ENCODE measurements around the gene PPBP.
"Not testable (repeated sequence)": the region's sequence is repeated elsewhere in the genome, so short reads cannot be mapped to it uniquely, and the experiment has no call there.

PPBP gene

GRCh38 chr4:73992050-73992449 is 4.1 kb upstream of the PPBP start:
- DNase-seq (ENCODE audit: low read depth) = no peak

GRCh38 chr4:73991742-73992000 is 3.7 kb upstream of the PPBP start:
- DNase-seq (ENCODE audit: low read depth) = no peak

- DNase-seq (ENCODE audit: low read depth) = no peak
Observed at GRCh38 chr4:73990988-73991741, 3.2 kb upstream of the PPBP start.

- DNase-seq (ENCODE audit: low read depth) = no peak
Observed at GRCh38 chr4:73989928-73990327, 1.9 kb upstream of the PPBP start.

GRCh38 chr4:73989031-73989430 is 1.0 kb upstream of the PPBP start:
- DNase-seq (ENCODE audit: low read depth) = no peak

GRCh38 chr4:73985528-73985852 is 2.5 kb downstream of the PPBP start:
- no peak for DNase-seq (ENCODE audit: low read depth)

GRCh38 chr4:73984736-73985527 is 3.1 kb downstream of the PPBP start:
- DNase-seq (ENCODE audit: low read depth) = no peak

- DNase-seq (ENCODE audit: low read depth) = not testable (repeated sequence)
Observed at GRCh38 chr4:73981175-73981574, 6.8 kb downstream of the PPBP start.

GRCh38 chr4:73979407-73979957 is 8.5 kb downstream of the PPBP start:
- DNase-seq (ENCODE audit: low read depth) = no peak

- DNase-seq (ENCODE audit: low read depth) = no peak
Observed at GRCh38 chr4:73978886-73979285, 9.1 kb downstream of the PPBP start.

- no peak for DNase-seq (ENCODE audit: low read depth)
Observed at GRCh38 chr4:73976716-73977115, 11.3 kb downstream of the PPBP start.

GRCh38 chr4:73976217-73976616 is 11.8 kb downstream of the PPBP start:
- DNase-seq (ENCODE audit: low read depth) = no peak

- DNase-seq (ENCODE audit: low read depth) = no peak
Observed at GRCh38 chr4:73974352-73974751, 13.6 kb downstream of the PPBP start.

- no peak for DNase-seq (ENCODE audit: low read depth)
Observed at GRCh38 chr4:73970945-73971344, 17.0 kb downstream of the PPBP start.

GRCh38 chr4:73970011-73970410 is 18.0 kb downstream of the PPBP start:
- DNase-seq (ENCODE audit: low read depth) = no peak

GRCh38 chr4:73967866-73968265 is 20.1 kb downstream of the PPBP start:
- no peak for DNase-seq (ENCODE audit: low read depth)

- DNase-seq (ENCODE audit: low read depth) = no peak
Observed at GRCh38 chr4:73964862-73965611, 23.0 kb downstream of the PPBP start.

GRCh38 chr4:73962724-73963123 is 25.3 kb downstream of the PPBP start:
- no peak for DNase-seq (ENCODE audit: low read depth)

GRCh38 chr4:73959041-73959440 is 28.9 kb downstream of the PPBP start:
- not testable (repeated sequence) for DNase-seq (ENCODE audit: low read depth)

- DNase-seq (ENCODE audit: low read depth) = no peak
Observed at GRCh38 chr4:73952352-73952751, 35.6 kb downstream of the PPBP start.

GRCh38 chr4:73950376-73950920 is 37.5 kb downstream of the PPBP start:
- DNase-seq (ENCODE audit: low read depth) = not testable (repeated sequence)

- no peak for DNase-seq (ENCODE audit: low read depth)
Observed at GRCh38 chr4:73948990-73949706, 38.8 kb downstream of the PPBP start.
